ENCODE results near the gene TRIM5.

GRCh38 chr11:5621580-5621979 is 63.3 kb downstream of the TRIM5 start:
- TF ChIP-seq CTCF (IDR thresholded peaks at IDR 0.05) (no peak), POLR2A (IDR thresholded peaks at IDR 0.05) (no peak)
